Mesenteric fat pad (tissue), 1 donor: ENCODE measurements around the gene CAPN1. TPM values are rescaled to one million over a fixed set of nuclear protein-coding genes. Genes with fewer than 3 reads are reported as not detected.
"Not testable (repeated sequence)": the region's sequence is repeated elsewhere in the genome, so short reads cannot be mapped to it uniquely, and the experiment has no call there.

Experiments
- DNase-seq: peaks from one replicate; pipeline ENCODE4 v3.0.0-alpha.2; 2020; ENCODE audit warnings: low spot score
- total RNA-seq: library from RNA; stranded (reverse); fragmentation: NEBNext Ultra II Directional; extraction: Animal tissue kit (Norgen Biotek cat#: 25700); gene quantifications from one replicate; pipeline ENCODE4 v1.2.1, GENCODE V29; 2021
- donor health status: DM: yes; HTN: yes; CAD: no.

The CAPN1 gene
- total RNA-seq, 1 donor from 2014 or later, result 102 TPM

GRCh38 chr11:65159012-65159411 is 22.7 kb upstream of the CAPN1 start:
- no peak for DNase-seq

GRCh38 chr11:65160643-65161042 is 21.1 kb upstream of the CAPN1 start:
- no peak for DNase-seq

- DNase-seq, result no peak
Measured at GRCh38 chr11:65163684-65164083, 18.0 kb upstream of the CAPN1 start.

- DNase-seq, result no peak
Measured at GRCh38 chr11:65165410-65166317, 16.1 kb upstream of the CAPN1 start.

- DNase-seq, result no peak
Measured at GRCh38 chr11:65166893-65167292, 14.8 kb upstream of the CAPN1 start.

GRCh38 chr11:65167656-65168055 is 14.1 kb upstream of the CAPN1 start:
- DNase-seq, result no peak

- DNase-seq, result no peak
Measured at GRCh38 chr11:65169164-65169641, 12.5 kb upstream of the CAPN1 start.

- DNase-seq, result no peak
Measured at GRCh38 chr11:65170058-65170534, 11.6 kb upstream of the CAPN1 start, which contains the start of gene SPDYC. SPDYC (plus strand) TSS chr11:65170233; CDS start chr11:65171358, 1,125 bp downstream.

GRCh38 chr11:65172600-65172999 is 9.1 kb upstream of the CAPN1 start:
- DNase-seq, result no peak

GRCh38 chr11:65174571-65175010 is 7.1 kb upstream of the CAPN1 start:
- not testable (repeated sequence) for DNase-seq

- no peak for DNase-seq
Measured at GRCh38 chr11:65180877-65181568, 705 bp upstream of the CAPN1 start.

GRCh38 chr11:65182258-65183170 is 786 bp downstream of the CAPN1 start:
- no peak for DNase-seq

- DNase-seq, result no peak
Measured at GRCh38 chr11:65183201-65183891, 1.6 kb downstream of the CAPN1 start.

GRCh38 chr11:65184146-65184545 is 2.4 kb downstream of the CAPN1 start:
- DNase-seq, result no peak

- DNase-seq, result no peak
Measured at GRCh38 chr11:65185171-65185570, 3.4 kb downstream of the CAPN1 start.

GRCh38 chr11:65185869-65186341 is 4.2 kb downstream of the CAPN1 start:
- DNase-seq, result peak; percentile 87

- DNase-seq, result peak; percentile 86
Measured at GRCh38 chr11:65186701-65187100, 5.0 kb downstream of the CAPN1 start.

GRCh38 chr11:65187146-65187675 is 5.5 kb downstream of the CAPN1 start:
- peak; percentile 81 for DNase-seq

- DNase-seq, result peak; percentile 87
Measured at GRCh38 chr11:65187971-65188461, 6.3 kb downstream of the CAPN1 start.

- peak; percentile 74 for DNase-seq
Measured at GRCh38 chr11:65188486-65188885, 6.8 kb downstream of the CAPN1 start.
